Gastrocnemius medialis (tissue), 4 donors: ENCODE measurements around the gene VSTM1.

Experiments
- POLR2A ChIP-seq, 2 donors: fragments of 450-650 bp; IDR thresholded peaks; one replicate each; pipeline ENCODE4 v1.6.1; 2017; ENCODE audit warnings: antibody characterized with exemption in 2 of 2, mild to moderate bottlenecking in 2 of 2, moderate library complexity in 2 of 2
- TF ChIP-seq, protein P1 (sequence below), 5 experiments: fragments of 450-650 bp in 3 of 5; fragments of 200-600 bp in 2 of 5; sonication (generic) in 2 of 5; IDR thresholded peaks in 4 of 5; conservative IDR thresholded peaks in 1 of 5; 1 replicate in 4 of 5; 2 replicates in 1 of 5; pipeline ENCODE4 v1.5.1; 2016 to 2019; ENCODE audit warnings: antibody characterized with exemption in 5 of 5, mild to moderate bottlenecking in 3 of 5, moderate library complexity in 3 of 5

DNA sequence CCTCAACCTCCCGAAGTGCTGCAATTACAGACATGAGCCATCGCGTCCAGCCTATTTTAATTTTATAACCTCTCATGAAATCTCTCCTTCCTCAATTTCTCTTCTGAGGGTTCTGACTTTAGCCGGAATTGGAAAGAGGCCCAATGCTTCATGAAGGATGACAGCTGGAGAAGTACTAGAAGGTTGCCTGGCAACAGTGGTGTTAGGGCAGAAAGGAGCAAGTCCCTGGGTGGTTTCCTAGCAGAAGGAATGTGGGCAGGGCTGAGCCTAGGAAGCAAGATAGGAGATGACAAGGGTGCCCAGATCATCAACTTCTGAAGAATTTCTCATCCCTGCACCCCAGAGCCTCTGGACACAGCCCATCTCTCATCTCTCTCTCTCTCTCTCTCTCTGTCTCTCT lies 46.4 kb downstream of the VSTM1 start:
- no peak for TF ChIP-seq POLR2A (IDR thresholded peaks at IDR 0.05)
- TF ChIP-seq, protein P1, sequence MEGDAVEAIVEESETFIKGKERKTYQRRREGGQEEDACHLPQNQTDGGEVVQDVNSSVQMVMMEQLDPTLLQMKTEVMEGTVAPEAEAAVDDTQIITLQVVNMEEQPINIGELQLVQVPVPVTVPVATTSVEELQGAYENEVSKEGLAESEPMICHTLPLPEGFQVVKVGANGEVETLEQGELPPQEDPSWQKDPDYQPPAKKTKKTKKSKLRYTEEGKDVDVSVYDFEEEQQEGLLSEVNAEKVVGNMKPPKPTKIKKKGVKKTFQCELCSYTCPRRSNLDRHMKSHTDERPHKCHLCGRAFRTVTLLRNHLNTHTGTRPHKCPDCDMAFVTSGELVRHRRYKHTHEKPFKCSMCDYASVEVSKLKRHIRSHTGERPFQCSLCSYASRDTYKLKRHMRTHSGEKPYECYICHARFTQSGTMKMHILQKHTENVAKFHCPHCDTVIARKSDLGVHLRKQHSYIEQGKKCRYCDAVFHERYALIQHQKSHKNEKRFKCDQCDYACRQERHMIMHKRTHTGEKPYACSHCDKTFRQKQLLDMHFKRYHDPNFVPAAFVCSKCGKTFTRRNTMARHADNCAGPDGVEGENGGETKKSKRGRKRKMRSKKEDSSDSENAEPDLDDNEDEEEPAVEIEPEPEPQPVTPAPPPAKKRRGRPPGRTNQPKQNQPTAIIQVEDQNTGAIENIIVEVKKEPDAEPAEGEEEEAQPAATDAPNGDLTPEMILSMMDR (IDR thresholded peaks at IDR 0.05 in 4 of 5, conservative IDR thresholded peaks at IDR 0.05 in 1 of 5) = no peak
